NCI-H2029 (cell line): ENCODE measurements around the gene TBC1D12.
"Not testable (repeated sequence)": the region's sequence is repeated elsewhere in the genome, so short reads cannot be mapped to it uniquely, and the experiment has no call there.

Experiments
- DNase-seq: peaks from one replicate; lab custom pipeline; 2025; lab: John Stamatoyannopoulos, UW

The TBC1D12 gene

DNA sequence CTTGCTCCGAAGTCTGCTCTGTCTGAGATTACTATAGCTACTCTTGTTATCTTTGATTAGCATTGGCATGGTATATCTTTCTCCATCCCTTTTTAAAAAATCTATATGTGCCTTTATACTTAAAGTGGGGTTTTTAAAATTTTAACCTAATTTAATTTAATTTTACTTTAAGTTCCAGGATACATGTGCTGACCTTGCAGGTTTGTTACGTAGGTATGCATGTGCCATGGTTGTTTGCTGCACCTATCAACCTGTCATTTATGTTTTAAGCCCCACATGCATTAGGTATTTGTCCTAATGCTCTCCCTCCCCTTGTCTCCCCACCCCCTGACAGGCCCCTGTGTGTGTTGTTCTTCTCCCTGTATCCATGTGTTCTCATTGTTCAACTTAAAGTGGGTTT, 54.6 kb downstream of the TBC1D12 start:
- DNase-seq, result no peak

- no peak for DNase-seq
These were observed 57.0 kb downstream of the TBC1D12 start for GRCh38 chr10:94459385-94459784.

DNA sequence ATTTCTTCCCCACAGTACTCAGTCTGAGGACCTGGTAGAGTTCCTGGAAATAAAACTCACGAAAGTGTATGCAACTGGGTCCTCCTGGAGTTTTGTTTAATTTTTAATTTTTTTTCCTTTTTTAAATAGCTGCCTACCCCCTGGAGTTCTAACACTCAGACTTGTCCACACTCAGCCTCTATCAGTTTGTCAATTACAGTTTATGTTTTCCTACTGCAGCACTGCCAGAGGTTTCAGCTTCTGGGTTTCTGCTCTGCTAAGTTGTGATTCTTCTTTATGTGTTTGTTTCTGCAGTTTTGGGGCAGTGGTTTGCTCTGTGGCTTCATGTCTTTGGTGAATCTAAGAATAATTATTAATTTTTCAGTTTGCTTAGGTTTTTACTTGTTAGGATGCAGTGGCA, 59.2 kb downstream of the TBC1D12 start:
- no peak for DNase-seq

DNA sequence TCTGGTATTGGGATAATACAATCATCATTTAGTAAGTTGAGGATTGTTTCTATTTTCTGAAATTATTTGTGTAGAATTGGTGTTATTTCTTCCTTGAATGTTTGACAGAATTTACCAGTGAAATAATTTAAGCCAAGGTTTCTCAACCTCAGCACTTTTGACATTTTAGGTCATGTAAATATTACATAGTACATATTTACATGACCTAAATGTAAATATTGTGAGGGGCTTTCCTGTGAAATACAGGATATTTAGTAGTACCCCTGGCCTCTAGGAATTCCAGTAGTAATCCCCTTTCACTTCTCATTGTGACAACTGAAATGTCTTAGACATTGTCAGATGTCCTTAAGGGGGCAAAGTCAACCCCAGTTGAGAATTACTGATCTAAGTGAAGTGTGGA, 59.8 kb downstream of the TBC1D12 start:
- DNase-seq, result no peak

- DNase-seq, result no peak
These were observed 63.3 kb downstream of the TBC1D12 start for GRCh38 chr10:94465684-94466083.

GRCh38 chr10:94481410-94481809, 79.1 kb downstream of the TBC1D12 start:
- no peak for DNase-seq

DNA sequence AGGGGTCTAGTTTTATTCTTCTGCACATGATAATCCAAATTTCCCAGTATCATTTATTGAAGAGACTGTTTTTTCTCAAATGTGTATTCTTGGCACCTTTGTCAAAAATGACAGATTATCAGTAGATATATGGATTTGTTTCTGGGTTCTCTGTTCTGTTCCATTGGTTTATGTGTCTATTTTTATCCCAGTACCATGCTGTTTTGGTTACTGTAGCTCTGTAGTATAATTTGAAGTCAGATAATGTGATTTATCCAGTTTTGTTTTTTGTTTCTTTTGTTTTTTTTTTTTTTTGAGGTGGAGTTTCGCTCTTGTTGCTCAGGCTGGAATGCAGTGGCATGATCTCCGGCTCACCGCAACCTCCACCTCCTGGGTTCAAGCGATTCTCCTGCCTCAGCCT, 81.6 kb downstream of the TBC1D12 start:
- no peak for DNase-seq

DNA sequence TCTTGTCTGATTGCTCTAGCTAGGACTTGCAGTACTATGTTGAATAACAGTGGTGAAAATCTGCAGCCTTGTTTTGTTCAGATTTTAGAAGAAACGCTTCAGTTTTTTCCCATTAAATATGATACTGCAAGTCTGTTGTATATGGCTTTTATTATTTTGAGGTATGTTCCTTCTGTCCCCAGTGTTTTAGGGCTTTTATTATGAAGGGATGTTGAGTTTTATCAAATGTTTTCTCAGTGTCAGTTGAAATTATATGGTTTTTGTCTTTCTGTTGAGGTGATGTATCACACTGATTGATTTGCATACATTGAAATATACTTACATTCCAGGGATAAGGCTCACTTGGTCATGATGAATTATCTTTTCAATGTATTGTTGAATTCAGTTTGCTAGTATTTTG, 82.8 kb downstream of the TBC1D12 start:
- no peak for DNase-seq

- DNase-seq, result no peak
These were observed 85.2 kb downstream of the TBC1D12 start for GRCh38 chr10:94487575-94487974.

DNA sequence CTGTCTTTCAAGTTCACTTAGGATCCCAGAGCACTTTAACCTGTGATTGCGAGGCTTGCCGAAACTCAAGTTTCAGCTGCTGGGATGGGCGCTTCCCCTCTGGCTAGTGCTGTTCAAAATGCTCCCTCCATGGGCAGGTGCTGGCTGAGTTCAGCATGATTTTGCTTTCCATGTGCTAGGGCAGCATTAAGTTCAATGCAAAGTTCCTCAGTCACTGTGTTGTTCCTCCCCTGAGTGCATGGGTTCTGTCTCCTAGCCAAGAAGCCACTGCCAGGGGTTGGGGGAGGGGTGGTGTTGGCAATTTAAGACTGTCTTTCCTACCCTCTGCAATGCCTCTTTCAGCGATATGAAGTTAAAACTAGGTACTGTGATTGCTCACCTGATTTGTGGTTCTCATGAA, 86.8 kb downstream of the TBC1D12 start:
- DNase-seq, result no peak

DNA sequence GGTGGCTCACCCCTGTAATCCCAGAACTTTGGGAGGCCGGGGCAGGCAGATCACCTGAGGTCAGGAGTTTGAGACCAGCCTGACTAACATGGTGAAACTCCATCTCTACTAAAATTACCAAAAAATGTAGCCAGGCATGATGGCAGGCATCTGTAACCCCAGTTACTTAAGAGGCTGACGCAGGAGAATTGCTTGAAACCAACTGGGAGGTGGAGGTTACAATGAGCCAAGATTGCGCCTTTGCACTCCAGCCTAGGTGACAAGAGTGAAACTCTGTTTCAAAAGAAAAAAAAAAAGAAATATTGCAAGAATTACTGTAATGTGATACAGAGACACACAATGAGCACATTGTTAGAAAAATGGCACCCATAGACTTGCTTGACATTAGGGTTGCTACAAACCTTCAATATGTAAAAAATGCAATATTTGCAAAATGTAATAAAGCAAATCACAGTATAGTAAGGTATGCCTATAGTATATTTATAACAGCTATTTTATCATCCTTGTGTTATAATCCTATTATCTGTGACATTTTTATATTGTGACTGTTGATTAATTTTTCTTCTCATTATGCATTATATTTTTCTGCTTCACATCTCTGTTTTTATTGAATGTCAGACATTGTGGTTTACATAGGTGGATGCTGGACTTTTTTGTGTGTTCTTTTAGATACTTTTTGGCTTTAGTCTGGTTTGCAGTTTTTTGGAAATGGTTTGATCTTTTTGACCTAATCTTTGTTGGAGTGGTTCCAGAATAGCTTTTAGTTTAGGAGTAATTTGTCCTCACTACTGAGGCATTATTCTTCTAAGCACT, 87.8 kb downstream of the TBC1D12 start:
- DNase-seq, result no peak

DNA sequence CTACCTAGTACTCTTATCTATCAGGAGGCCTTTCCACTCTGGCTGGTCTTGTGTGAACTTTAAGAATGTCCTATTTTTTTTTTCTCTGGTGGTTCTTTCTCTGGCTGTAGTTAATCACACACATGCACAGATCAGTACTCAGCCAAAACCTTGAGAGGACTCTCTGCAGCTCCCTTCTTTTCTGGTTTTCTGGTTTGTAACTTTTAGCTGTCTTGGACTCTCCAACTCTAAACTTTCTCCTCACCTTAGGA, 88.4 kb downstream of the TBC1D12 start:
- DNase-seq, result no peak

- no peak for DNase-seq
These were observed 91.1 kb downstream of the TBC1D12 start for GRCh38 chr10:94493463-94493862.

DNA sequence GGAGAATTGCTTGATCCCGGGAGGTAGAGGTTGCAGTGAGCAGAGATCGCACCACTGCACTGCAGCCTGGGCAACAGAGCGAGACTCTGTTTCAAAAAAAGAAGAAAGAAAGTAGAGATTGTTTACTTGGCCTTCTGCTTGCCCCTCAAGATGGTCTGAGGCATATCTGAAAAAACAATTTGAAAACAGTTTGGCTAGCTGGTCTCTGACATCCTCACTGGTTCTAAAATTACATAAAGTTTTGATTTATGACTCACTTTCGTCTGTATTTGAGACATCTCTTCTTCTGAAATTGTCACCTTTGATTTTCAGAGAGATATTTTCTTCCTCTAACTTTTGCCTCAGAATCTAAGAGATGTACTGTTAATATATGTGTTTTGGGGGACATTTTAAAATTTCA, 93.7 kb downstream of the TBC1D12 start:
- DNase-seq, result no peak

DNA sequence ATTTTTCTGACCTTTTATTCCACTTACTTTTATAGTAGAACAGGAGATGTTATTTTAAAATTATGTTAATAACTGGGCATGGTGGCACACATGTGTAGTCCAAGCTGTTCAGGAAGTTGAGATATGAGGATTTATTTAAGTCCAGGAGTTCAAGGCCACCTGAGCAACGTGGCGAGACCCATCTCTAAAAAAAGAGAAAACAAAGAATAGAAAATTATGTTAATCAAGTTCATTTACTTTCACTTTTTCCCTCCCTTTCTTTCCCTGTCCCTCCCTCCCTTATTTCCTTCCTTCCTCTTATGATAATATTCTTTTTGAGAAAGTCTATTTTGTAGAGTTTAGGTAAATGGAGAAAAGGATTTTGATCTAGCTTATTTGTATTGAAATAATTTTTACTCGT, 94.3 kb downstream of the TBC1D12 start:
- DNase-seq, result no peak

- DNase-seq, result no peak
These were observed 97.7 kb downstream of the TBC1D12 start for GRCh38 chr10:94500063-94500462.

DNA sequence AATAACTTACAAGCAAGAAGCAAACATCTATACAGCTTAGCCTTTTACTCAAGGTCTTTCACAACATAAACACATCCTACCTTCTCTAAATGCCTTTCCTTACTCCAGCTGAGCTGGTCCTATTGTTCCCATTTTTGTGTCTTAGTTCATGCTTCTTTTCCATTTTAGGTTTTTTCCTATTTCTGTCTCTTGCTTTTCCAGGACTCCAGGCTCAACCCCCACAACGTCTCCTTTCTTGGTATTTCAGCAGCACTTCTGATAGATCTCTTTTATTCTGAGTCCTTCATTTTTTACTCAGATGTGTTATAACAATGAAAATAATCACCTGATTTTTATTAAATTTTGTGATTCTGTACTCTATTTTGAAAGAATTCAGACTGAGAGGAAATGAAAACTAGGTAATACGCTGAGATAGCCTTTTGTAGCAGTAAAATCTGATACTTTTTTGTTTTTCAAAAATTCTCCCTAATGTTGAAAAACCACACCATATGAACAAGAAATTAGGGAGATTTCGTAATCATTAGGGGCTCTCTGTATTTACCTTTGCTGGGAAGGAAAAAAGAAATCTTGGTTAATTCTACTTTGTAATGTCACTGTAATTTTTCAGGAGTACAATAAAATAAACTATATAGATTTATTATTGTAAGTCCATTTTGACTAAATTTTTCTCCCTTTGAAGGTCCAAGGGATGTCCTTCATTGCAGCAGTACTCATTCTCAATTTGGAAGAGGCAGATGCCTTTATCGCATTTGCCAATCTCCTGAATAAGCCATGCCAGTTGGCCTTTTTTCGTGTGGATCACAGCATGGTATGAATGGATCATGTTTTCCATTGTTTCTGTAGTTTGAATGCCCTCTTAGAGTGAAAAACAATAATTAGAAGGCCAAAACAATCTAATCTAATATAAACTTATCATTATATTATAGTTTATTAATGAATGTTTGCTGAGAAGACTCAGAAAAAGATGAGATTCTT, 119.2 kb downstream of the TBC1D12 start:
- no peak for DNase-seq

DNA sequence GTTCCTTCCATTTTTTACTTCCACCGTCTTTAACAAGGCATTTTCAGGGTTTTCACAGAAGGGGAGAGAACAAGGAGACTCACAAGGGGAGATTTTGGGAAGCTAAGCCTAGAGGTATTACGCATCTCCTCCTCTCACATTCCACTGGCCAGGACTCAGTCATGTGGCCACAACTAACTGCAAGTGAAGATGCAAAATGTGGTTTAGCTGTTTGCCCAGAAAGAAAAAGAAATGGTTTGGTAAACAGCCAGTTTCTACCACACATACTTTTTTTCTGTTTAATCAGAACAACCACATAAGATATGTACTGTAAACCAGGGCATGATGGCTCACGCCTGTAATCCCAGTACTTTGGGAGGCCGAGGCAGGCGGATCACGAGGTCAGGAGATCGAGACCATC, 121.8 kb downstream of the TBC1D12 start:
- no peak for DNase-seq

DNA sequence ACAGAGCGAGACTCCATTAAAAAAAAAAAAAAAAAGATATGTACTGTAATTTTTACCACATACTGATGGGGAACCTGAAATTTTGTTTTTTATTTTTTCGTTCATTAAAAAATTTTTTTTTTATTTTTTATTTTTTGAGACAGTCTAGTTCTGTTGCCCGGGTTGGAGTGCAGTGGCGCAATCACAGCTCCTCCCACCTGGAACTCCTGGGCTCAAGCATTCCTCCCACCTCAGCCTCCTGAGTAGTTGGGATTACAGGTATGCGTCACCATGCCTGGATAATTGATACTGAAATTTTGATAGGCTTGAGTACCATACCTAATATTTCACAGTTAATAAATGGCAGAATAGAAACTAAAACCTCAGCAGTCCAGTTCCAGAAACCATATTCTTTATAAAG, 122.4 kb downstream of the TBC1D12 start:
- no peak for DNase-seq

GRCh38 chr10:94531550-94531949, 129.2 kb downstream of the TBC1D12 start:
- not testable (repeated sequence) for DNase-seq

DNA sequence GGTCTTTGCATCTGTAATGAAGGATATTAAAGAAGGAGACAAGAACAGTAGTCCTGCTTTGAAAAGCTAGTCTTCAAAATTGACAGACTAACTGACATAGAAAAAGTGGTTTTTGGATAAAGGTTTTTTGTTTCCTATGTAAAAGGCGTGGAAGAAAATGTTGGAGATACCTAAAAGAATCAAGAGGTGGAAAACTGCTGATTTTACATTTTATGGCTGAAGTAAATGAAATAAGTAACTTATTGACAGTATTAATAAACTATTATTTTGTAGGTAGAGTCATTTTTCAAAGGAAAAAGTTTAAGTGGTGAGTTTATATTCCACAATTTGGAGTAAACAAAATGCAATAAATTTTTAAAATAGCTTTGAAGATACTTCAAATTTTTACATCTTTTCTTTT, 130.7 kb downstream of the TBC1D12 start:
- no peak for DNase-seq

- not testable (repeated sequence) for DNase-seq
These were observed 139.9 kb downstream of the TBC1D12 start for GRCh38 chr10:94542282-94542681.

GRCh38 chr10:94545391-94546048, 143.2 kb downstream of the TBC1D12 start, which contains the start of gene HELLS:
HELLS (plus strand) TSS chr10:94545788; CDS start chr10:94545922, 134 bp downstream.
- DNase-seq, result peak; percentile 72
